Lung (tissue), 12 donors: ENCODE results near the gene SERPINA7. TPM values are rescaled to one million over a fixed set of nuclear protein-coding genes. Genes with fewer than 3 reads are reported as not detected.
A peak's percentile ranks its signal among the peaks of the same experiment; 100 is the strongest.

Experiments
- ATAC-seq: fragments of 200-7000 bp; cut with Tn5 transposase; one replicate; pipeline ENCODE4 v1.9.1; 2020; ENCODE audit warnings: moderate number of reproducible peaks; ENCODE audit not compliant: insufficient read depth, low FRiP score
- DNase-seq, 3 donors: peaks; one replicate each; pipeline ENCODE4 v3.0.0-alpha.2; 2013 to 2017
- H3K27ac ChIP-seq, 2 donors: one replicate each; pipeline ENCODE4 v1.5.1; 2013; ENCODE audit warnings: mild to moderate bottlenecking in 2 of 2, moderate library complexity in 2 of 2, control low read depth in 1 of 2, inconsistent platforms in 1 of 2, low read depth in 1 of 2, low read length in 1 of 2
- H3K27me3 ChIP-seq, 3 donors: one replicate each; pipeline ENCODE4 v1.5.1; 2013; ENCODE audit warnings: low read length in 2 of 3; ENCODE audit not compliant: control insufficient read depth in 3 of 3, insufficient read depth in 3 of 3
- H3K36me3 ChIP-seq, 4 donors: one replicate each; pipeline ENCODE4 v1.5.1; 2013; ENCODE audit warnings: low read length in 4 of 4, mild to moderate bottlenecking in 1 of 4, moderate library complexity in 1 of 4; ENCODE audit not compliant: control insufficient read depth in 4 of 4, insufficient read depth in 4 of 4
- H3K4me1 ChIP-seq, 5 donors: one replicate each; pipeline ENCODE4 v1.5.1; 2013; ENCODE audit warnings: low read length in 5 of 5, mild to moderate bottlenecking in 2 of 5, moderate library complexity in 1 of 5; ENCODE audit not compliant: control insufficient read depth in 5 of 5, insufficient read depth in 5 of 5
- H3K4me3 ChIP-seq: one replicate; pipeline ENCODE4 v1.5.1; 2013; ENCODE audit warnings: mild to moderate bottlenecking, control low read depth, moderate library complexity
- H3K9ac ChIP-seq, 2 donors: one replicate each; pipeline ENCODE4 v1.5.1; 2013; ENCODE audit warnings: low read length in 2 of 2, control low read depth in 1 of 2; ENCODE audit not compliant: insufficient read depth in 1 of 2
- H3K9me3 ChIP-seq, 4 donors: one replicate each; pipeline ENCODE4 v1.5.1; 2013; ENCODE audit warnings: low read length in 3 of 4, mild to moderate bottlenecking in 1 of 4, moderate library complexity in 1 of 4; ENCODE audit not compliant: control insufficient read depth in 4 of 4, insufficient read depth in 3 of 4
- WGBS, 2 donors: extraction: QIAGEN DNeasy Blood & Tissue Kit; methylation state at CpG; one replicate each; pipeline ENCODE4 v1.1.7; 2013; 5-methylcytosine and 5-hydroxymethylcytosine counted together
- polyA plus RNA-seq, 2 donors: library from polyadenylated mRNA; stranded (reverse); fragments of 200-250 nt; gene quantifications; one replicate each; pipeline ENCODE4 v1.2.1, GENCODE V29; 2013
- total RNA-seq, 2 donors: library from RNA; depleted of rRNA in 1 of 2; stranded (reverse); fragments of >200 nt in 1 of 2; gene quantifications; one replicate each; pipeline ENCODE4 v1.2.1, GENCODE V29; 2014 to 2021
- TF ChIP-seq, protein P1 (sequence below): IDR thresholded peaks from 2 replicates; pipeline ENCODE4 v1.5.1; 2012; ENCODE audit warnings: mild to moderate bottlenecking; ENCODE audit errors: control extremely low read depth, extremely low read depth
- donor health status: control.
- donor health status: control.
- donor health status: Bipolar disorder and iron deficiency.
- donor health status: healthy.
- donor health status: DM: yes; HTN: yes; CAD: no.

SERPINA7 gene
- total and polyA plus RNA-seq, 4 donors, result not detected

DNA sequence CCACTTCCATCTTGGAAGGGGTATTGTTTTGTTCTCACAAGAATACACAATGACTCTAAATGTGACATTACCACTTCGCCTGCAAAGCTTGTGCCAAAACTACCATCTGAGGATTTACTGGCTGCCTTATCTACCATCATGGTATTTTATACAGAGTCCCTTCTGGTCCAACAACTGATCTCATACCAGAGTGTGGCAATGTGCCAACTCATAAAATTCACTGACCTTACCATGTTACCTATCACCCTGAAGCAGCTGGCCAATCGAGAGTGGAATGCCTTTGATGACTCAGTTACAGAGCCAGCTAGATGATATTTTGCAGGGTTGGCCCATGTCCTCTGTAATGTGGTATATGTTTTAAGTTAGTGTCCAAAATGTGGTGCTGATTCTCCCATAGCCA is 3.8 kb upstream of the SERPINA7 start:
- peaks cover 0 to 32% (median 16%) of the 10 kb centered on the region in 3 donors for H3K27me3 ChIP-seq
- no peak for ATAC-seq

DNA sequence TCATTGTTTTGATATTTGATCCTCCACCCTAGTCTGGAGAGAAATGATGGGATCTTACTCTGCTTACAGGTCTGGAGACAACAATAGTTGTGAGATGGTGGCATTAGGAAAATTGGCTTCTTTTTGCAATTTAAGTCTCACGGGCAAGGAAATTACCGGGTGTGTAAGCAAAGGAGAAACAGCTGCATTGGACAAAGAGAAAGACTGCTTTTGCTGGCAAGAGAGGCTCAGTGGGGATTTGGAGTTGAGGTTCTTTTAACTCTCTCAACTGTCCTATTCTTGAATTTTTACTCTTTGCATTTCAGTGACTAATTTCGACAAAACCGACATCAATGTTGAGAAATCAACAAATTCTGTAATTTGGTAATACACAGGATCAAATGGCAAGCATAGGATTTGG is 2.3 kb upstream of the SERPINA7 start:
- Histone ChIP-seq H3K27ac (no peak overlapping the region), H3K36me3 (no peaks in the 10 kb centered on the region), H3K9me3 (peaks cover 0 to 2% (median 0%) of the 10 kb centered on the region in 4 donors), H3K4me1 (no peaks in the 10 kb centered on the region), H3K9ac (no peak overlapping the region), H3K4me3 (no peak overlapping the region), H3K27me3 (peaks cover 0 to 26% (median 16%) of the 10 kb centered on the region in 3 donors)
- TF ChIP-seq, protein P1, sequence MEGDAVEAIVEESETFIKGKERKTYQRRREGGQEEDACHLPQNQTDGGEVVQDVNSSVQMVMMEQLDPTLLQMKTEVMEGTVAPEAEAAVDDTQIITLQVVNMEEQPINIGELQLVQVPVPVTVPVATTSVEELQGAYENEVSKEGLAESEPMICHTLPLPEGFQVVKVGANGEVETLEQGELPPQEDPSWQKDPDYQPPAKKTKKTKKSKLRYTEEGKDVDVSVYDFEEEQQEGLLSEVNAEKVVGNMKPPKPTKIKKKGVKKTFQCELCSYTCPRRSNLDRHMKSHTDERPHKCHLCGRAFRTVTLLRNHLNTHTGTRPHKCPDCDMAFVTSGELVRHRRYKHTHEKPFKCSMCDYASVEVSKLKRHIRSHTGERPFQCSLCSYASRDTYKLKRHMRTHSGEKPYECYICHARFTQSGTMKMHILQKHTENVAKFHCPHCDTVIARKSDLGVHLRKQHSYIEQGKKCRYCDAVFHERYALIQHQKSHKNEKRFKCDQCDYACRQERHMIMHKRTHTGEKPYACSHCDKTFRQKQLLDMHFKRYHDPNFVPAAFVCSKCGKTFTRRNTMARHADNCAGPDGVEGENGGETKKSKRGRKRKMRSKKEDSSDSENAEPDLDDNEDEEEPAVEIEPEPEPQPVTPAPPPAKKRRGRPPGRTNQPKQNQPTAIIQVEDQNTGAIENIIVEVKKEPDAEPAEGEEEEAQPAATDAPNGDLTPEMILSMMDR, result no peak
- ATAC-seq (no peak), DNase-seq (no peak)
- 71 to 94% methylated on average over 4 of the region's 4 CpGs for WGBS, 2 donors

More for the DNA sequence above, 3.8 kb upstream of the SERPINA7 start:
- Histone ChIP-seq H3K9me3 (no peaks in the 10 kb centered on the region), H3K4me1 (no peaks in the 10 kb centered on the region), H3K27ac (no peak overlapping the region), H3K4me3 (no peak overlapping the region), H3K36me3 (no peaks in the 10 kb centered on the region), H3K9ac (no peak overlapping the region)
- TF ChIP-seq, protein P1, result no peak
- 50 to 86% methylated on average over 2 of the region's 2 CpGs for WGBS, 2 donors
- no peak for DNase-seq

GRCh38 chrX:106039920-106040319 is 1.4 kb upstream of the SERPINA7 start:
- Histone ChIP-seq H3K9me3 (peaks cover 0 to 2% (median 0%) of the 10 kb centered on the region in 4 donors), H3K9ac (no peak overlapping the region), H3K4me3 (no peak overlapping the region), H3K27me3 (peaks cover 0 to 29% (median 14%) of the 10 kb centered on the region in 3 donors), H3K36me3 (no peaks in the 10 kb centered on the region), H3K27ac (no peak overlapping the region), H3K4me1 (no peaks in the 10 kb centered on the region)
- peak; percentile 0 to 26 (median 13) for DNase-seq
- no peak for ATAC-seq
- TF ChIP-seq, protein P1, result no peak
- WGBS, 2 donors, result 29 to 47% methylated on average over 2 of the region's 2 CpGs
